ENCODE measurements around the gene NHERF2.

Gene NHERF2

GRCh38 chr16:2002406-2003230, 24.1 kb upstream of the NHERF2 start:
- no peak for DNase-seq (ENCODE audit: low read depth)
- TF ChIP-seq CTCF (conservative IDR thresholded peaks at IDR 0.05; ENCODE audit: control insufficient read depth, insufficient read depth, low read depth, low read length) = no peak
- H3K4me3 ChIP-seq (ENCODE audit: control insufficient read depth, low read depth, low read length) = no peak overlapping the region

- H3K4me3 ChIP-seq (ENCODE audit: control insufficient read depth, low read depth, low read length) = no peak overlapping the region
- TF ChIP-seq CTCF (conservative IDR thresholded peaks at IDR 0.05; ENCODE audit: control insufficient read depth, insufficient read depth, low read depth, low read length) = no peak
- DNase-seq (ENCODE audit: low read depth) = no peak
These were observed 23.4 kb upstream of the NHERF2 start for GRCh38 chr16:2003231-2003826.

GRCh38 chr16:2003827-2004641, 22.7 kb upstream of the NHERF2 start:
- peak; percentile 87 for TF ChIP-seq CTCF (conservative IDR thresholded peaks at IDR 0.05; ENCODE audit: control insufficient read depth, insufficient read depth, low read depth, low read length)
- H3K4me3 ChIP-seq (ENCODE audit: control insufficient read depth, low read depth, low read length) = no peak overlapping the region
- peak; percentile 86 for DNase-seq (ENCODE audit: low read depth)

- H3K4me3 ChIP-seq (ENCODE audit: control insufficient read depth, low read depth, low read length) = no peak overlapping the region
- no peak for TF ChIP-seq CTCF (conservative IDR thresholded peaks at IDR 0.05; ENCODE audit: control insufficient read depth, insufficient read depth, low read depth, low read length)
- DNase-seq (ENCODE audit: low read depth) = peak; percentile 36
These were observed 21.7 kb upstream of the NHERF2 start for GRCh38 chr16:2004795-2005517.

GRCh38 chr16:2005646-2006045, 21.1 kb upstream of the NHERF2 start:
- no peak for TF ChIP-seq CTCF (conservative IDR thresholded peaks at IDR 0.05; ENCODE audit: control insufficient read depth, insufficient read depth, low read depth, low read length)
- no peak overlapping the region for H3K4me3 ChIP-seq (ENCODE audit: control insufficient read depth, low read depth, low read length)
- no peak for DNase-seq (ENCODE audit: low read depth)

GRCh38 chr16:2006317-2006716, 20.4 kb upstream of the NHERF2 start:
- no peak for TF ChIP-seq CTCF (conservative IDR thresholded peaks at IDR 0.05; ENCODE audit: control insufficient read depth, insufficient read depth, low read depth, low read length)
- no peak for DNase-seq (ENCODE audit: low read depth)

More at GRCh38 chr16:2006317-2006716, 20.4 kb upstream of the NHERF2 start:
- H3K4me3 ChIP-seq (ENCODE audit: control insufficient read depth, low read depth, low read length) = no peak overlapping the region
